Measurements from ENCODE around the gene PLEKHO1.

DNA sequence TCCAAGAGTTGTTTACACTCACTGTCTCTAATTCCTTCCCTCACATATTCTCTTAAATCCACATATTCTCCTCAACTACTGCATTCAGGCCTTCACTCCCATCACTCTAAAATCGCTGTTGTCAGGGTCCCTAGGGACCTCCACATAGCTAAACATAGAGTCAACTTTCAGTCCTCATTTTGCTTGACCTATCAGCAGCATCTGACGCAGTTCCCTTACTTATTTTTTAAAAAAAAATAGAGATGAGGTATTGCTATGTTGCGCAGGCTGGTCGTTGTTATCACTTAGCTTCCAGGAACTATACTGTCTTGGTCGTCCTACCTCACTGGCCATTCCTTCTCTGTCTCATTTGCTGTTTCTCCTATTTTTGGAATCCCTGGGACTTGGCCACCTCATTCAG, 11.7 kb upstream of the PLEKHO1 start:
- TF ChIP-seq POLR2A (IDR thresholded peaks at IDR 0.05; ENCODE audit: extremely low read depth, insufficient read length) (no peak), CTCF (IDR thresholded peaks at IDR 0.05; ENCODE audit: low read depth, low read length) (no peak)
- TF ChIP-seq, protein P1, sequence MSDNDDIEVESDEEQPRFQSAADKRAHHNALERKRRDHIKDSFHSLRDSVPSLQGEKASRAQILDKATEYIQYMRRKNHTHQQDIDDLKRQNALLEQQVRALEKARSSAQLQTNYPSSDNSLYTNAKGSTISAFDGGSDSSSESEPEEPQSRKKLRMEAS (IDR thresholded peaks at IDR 0.05; ENCODE audit: low read depth, low read length) = no peak
